ENCODE measurements around the gene PHOX2A.

GRCh38 chr11:72236774-72237111, 7.2 kb downstream of the PHOX2A start:
- TF ChIP-seq POLR2AphosphoS5 (IDR thresholded peaks at IDR 0.05; ENCODE audit: low read depth, low read length) (no peak), REST (IDR thresholded peaks at IDR 0.05; ENCODE audit: insufficient read depth in 1 of 2, low read depth in 2 of 2, low read length in 2 of 2) (no peak), SIN3A (IDR thresholded peaks at IDR 0.05; ENCODE audit: borderline replicate concordance, insufficient read depth, low read length) (no peak), TAF1 (IDR thresholded peaks at IDR 0.05; ENCODE audit: borderline replicate concordance, insufficient read depth, low read length) (no peak)
